Ectodermal cell (in vitro differentiated cells): ENCODE data around the gene RSRC2.
"Not testable (repeated sequence)": the region's sequence is repeated elsewhere in the genome, so short reads cannot be mapped to it uniquely, and the experiment has no call there.

Experiments used
- H3K27ac ChIP-seq: 2 replicates; pipeline ENCODE4 v1.7.0; 2013; ENCODE audit warnings: mild to moderate bottlenecking, low read depth, low read length; ENCODE audit not compliant: insufficient read depth, poor library complexity, severe bottlenecking
- H3K27me3 ChIP-seq: 2 replicates; pipeline ENCODE4 v1.7.0; 2013; ENCODE audit warnings: mild to moderate bottlenecking, low read length; ENCODE audit not compliant: insufficient read depth, control insufficient read depth, poor library complexity, severe bottlenecking
- H3K36me3 ChIP-seq: one replicate; pipeline ENCODE4 v1.7.0; 2013; ENCODE audit warnings: low read length; ENCODE audit not compliant: control insufficient read depth, insufficient read depth
- H3K4me1 ChIP-seq: one replicate; pipeline ENCODE4 v1.7.0; 2013; ENCODE audit warnings: low read length; ENCODE audit not compliant: control insufficient read depth, insufficient read depth
- H3K4me3 ChIP-seq: 2 replicates; pipeline ENCODE4 v1.7.0; 2013; ENCODE audit warnings: low read depth, low read length, control low read depth; ENCODE audit not compliant: insufficient read depth
- H3K9me3 ChIP-seq: 2 replicates; pipeline ENCODE4 v1.7.0; 2013; ENCODE audit warnings: mild to moderate bottlenecking, low read length, moderate library complexity; ENCODE audit not compliant: control insufficient read depth
- WGBS, 2 experiments: methylation state at CpG; one replicate each; pipeline ENCODE4 v1.1.7; 2013; ENCODE audit warnings: missing lambda C conversion rate in 2 of 2; 5-methylcytosine and 5-hydroxymethylcytosine counted together

The RSRC2 gene

GRCh38 chr12:122503783-122504590, 22.7 kb downstream of the RSRC2 start:
- H3K9me3 ChIP-seq: no peaks in the 10 kb centered on the region
- no peak overlapping the region for H3K4me3 ChIP-seq
- H3K4me1 ChIP-seq: no peaks in the 10 kb centered on the region
- H3K27me3 ChIP-seq: no peaks in the 10 kb centered on the region
- H3K36me3 ChIP-seq: peaks cover 53% of the 10 kb centered on the region
- 91 to 92% methylated on average over 6 of the region's 6 CpGs for WGBS, 2 experiments
- no peak overlapping the region for H3K27ac ChIP-seq

DNA sequence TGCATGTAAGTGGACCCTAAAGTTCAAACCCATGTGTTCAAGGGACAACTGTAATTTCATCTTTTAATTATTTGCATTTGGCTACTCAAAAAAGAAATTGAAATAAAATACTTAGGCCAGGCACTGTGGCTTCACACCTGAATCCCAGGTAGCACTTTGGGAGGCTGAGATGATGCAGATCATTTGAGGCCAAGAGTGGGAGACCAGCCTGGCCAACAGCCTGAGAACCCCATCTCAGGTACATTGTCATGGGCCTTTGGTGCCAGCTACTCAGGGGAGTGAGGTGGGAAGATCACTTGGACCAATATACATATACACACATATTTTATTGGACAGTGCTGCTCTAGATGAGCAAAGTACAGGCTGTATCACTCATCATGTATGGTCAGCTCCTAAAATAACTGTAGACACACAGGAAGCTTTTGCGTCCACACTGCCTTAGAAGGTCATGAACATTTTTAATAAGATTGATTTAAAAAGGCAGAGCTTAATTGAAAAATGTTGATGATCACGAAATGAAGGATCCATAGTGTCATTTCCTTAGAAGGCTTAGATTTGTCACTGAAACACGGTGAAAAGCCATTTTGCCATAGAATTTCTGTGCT, 23.5 kb downstream of the RSRC2 start:
- Histone ChIP-seq H3K27ac (no peak overlapping the region), H3K36me3 (peaks cover 47% of the 10 kb centered on the region)
- 90 to 98% methylated on average over 3 of the region's 3 CpGs for WGBS, 2 experiments

DNA sequence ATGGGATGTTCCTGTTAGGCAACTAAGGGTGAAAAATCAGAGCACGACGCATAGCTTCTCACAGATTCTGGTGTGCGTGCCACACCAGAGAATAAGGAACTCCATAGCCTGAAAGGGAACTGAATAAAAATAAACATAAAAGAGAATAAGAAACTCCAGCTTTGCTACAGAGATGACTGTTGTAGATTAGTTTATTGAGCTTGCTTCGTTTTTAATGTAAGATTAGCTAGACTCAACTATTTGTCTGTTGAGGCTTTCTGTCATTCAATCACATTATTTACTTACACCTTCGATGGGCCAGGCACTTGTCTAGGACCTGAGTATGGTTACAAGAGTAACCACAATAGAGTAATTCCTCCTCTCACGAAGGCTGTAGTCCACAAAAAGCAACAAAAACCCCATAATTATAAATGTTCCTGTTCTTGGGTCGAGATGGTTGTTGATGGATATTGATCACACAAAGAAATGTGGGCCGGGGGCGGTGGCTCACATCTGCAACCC, 25.2 kb downstream of the RSRC2 start:
- Histone ChIP-seq H3K4me3 (no peak overlapping the region), H3K36me3 (peaks cover 36% of the 10 kb centered on the region), H3K27me3 (no peaks in the 10 kb centered on the region), H3K4me1 (no peaks in the 10 kb centered on the region), H3K27ac (peak overlapping the region; percentile 95), H3K9me3 (no peaks in the 10 kb centered on the region)
- WGBS, 2 experiments: 96 to 98% methylated on average over 8 of the region's 9 CpGs

More for the DNA sequence above, 23.5 kb downstream of the RSRC2 start:
- no peak overlapping the region for H3K4me3 ChIP-seq
- H3K9me3 ChIP-seq: no peaks in the 10 kb centered on the region
- no peaks in the 10 kb centered on the region for H3K27me3 ChIP-seq
- no peaks in the 10 kb centered on the region for H3K4me1 ChIP-seq

DNA sequence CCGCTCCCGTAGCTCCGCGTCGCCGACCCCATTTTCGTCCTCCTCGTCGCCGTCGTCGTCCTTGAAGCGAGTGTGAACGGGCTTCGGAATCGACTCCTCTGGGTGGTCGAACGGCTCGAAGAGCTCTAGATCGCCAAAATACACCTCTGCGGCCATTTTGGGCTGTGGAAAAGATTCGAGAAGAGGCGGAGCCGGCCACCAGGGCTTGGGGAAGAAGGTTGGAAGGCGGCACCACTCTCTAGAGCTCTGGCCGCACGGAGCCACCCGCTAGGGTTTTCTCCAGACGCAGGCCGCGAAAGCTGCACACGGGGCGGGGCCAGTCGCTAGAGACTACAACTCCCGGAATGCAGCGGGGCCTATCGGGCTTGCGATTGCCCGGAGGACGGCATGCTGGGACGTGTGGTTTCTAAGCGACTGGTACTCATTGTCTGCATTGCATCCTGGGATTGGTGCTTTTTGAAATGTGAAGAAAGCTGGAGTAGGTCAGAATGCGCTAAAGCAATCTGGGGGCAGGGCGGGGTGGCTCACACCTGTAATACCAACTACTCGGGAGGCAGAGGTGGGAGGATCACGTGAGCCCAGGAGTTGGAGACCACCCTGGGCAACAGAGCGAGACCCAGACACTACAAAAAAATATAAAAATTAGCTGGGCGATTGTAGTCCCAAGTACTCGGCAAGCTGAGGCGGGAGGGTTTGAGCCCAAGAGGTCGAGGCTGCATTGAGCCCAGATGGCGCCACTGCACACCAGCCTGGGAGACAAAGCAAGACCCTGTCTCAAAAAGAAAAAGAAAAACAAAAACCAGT, 25.8 kb downstream of the RSRC2 start, which contains the start of gene ZCCHC8:
ZCCHC8 (minus strand) TSS at position 248 of the 804 bp plus-strand sequence; CDS start at position 156, 92 bp downstream.
- 6% methylated on average over 52 of the region's 52 CpGs for WGBS, 2 experiments
- H3K36me3 ChIP-seq: peaks cover 30% of the 10 kb centered on the region

DNA sequence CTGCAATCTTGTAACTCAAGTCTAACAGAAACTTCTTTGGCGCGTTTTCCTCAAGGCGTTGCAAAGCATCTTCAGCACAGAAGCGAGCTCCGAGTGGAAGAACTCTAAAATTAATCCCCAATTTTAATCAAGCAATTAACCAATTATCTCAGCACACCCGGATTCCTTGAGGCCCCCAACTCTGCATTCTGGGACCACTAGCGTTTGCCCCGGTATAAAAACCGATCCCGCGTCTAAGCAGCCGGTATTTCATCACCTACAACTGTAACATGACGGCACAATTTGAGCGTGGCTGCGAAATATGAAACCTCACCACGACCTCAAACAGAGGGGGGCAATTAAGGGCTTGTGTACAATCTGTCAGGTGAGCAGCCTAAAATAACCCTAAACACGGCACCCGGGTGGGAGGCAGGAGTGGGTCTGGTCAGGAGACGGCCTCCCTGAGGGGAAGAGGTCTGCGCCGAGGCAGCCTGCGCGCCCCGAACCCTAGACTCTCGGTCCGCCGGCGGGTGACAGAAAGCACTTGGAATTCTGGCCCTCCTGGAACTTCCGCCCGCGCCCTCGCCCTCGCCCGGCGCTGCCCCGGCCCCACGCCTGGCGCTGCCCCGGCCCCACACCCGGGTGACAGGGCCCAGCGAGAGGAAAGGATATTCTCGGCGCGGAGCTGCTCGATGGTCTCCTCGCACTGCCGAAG, 26.6 kb downstream of the RSRC2 start:
- Histone ChIP-seq H3K27ac (peak overlapping the region; percentile 95), H3K36me3 (peaks cover 22% of the 10 kb centered on the region), H3K9me3 (no peaks in the 10 kb centered on the region), H3K4me1 (no peaks in the 10 kb centered on the region), H3K27me3 (no peaks in the 10 kb centered on the region), H3K4me3 (peak overlapping the region; percentile 98)
- 0% methylated on average over 47 of the region's 47 CpGs for WGBS, 2 experiments

More for the DNA sequence above, 25.8 kb downstream of the RSRC2 start, which contains the start of gene ZCCHC8:
- Histone ChIP-seq H3K4me3 (peak within 1 kb of the TSS; percentile 98), H3K4me1 (no peaks in the 10 kb centered on the region), H3K27me3 (no peaks in the 10 kb centered on the region), H3K27ac (peak within 1 kb of the TSS; percentile 95), H3K9me3 (no peaks in the 10 kb centered on the region)

- no peaks in the 10 kb centered on the region for H3K4me1 ChIP-seq
- H3K4me3 ChIP-seq: no peak overlapping the region
- no peaks in the 10 kb centered on the region for H3K9me3 ChIP-seq
- no peaks in the 10 kb centered on the region for H3K27me3 ChIP-seq
- peaks cover 22% of the 10 kb centered on the region for H3K36me3 ChIP-seq
- no peak overlapping the region for H3K27ac ChIP-seq
- WGBS, 2 experiments: 94 to 96% methylated on average over 7 of the region's 7 CpGs
These were observed 31.5 kb downstream of the RSRC2 start for GRCh38 chr12:122495258-122495657.

DNA sequence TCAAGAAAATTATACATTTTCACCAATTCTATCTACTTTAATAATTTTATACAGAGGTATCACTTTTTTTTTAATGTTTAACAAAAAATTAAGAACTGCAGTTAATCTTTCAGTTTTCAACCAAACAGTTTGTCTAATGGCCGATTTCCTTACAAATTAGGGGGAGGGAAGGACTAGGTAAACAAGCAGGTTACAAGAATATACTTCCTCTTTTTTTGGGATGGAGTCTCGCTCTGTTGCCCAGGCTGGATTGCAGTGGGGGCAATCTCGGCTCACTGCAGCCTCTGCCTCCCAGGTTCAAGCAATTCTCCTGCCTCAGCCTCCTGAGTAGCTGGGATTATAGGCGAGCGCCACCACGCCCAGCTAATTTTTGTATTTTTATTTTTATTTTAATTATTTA, 33.5 kb downstream of the RSRC2 start:
- H3K27me3 ChIP-seq, H3K4me3 ChIP-seq, H3K9me3 ChIP-seq, H3K4me1 ChIP-seq, H3K27ac ChIP-seq: not testable (repeated sequence)
- H3K36me3 ChIP-seq: peaks cover 35% of the 10 kb centered on the region
- 92 to 98% methylated on average over 3 of the region's 6 CpGs for whole genome bisulfite sequencing, 2 experiments

GRCh38 chr12:122491991-122492390, 34.7 kb downstream of the RSRC2 start:
- no peak overlapping the region for H3K27ac ChIP-seq
- no peak overlapping the region for H3K4me3 ChIP-seq
- H3K9me3 ChIP-seq: no peaks in the 10 kb centered on the region
- H3K4me1 ChIP-seq: no peaks in the 10 kb centered on the region
- 94 to 96% methylated on average over 2 of the region's 2 CpGs for WGBS, 2 experiments
- H3K36me3 ChIP-seq: peaks cover 38% of the 10 kb centered on the region
- H3K27me3 ChIP-seq: no peaks in the 10 kb centered on the region

- Histone ChIP-seq H3K27me3 (no peaks in the 10 kb centered on the region), H3K27ac (no peak overlapping the region), H3K36me3 (peaks cover 42% of the 10 kb centered on the region), H3K4me3 (no peak overlapping the region), H3K4me1 (no peaks in the 10 kb centered on the region), H3K9me3 (no peaks in the 10 kb centered on the region)
- WGBS, 2 experiments: 94 to 99% methylated on average over 2 of the region's 2 CpGs
These were observed 37.7 kb downstream of the RSRC2 start for GRCh38 chr12:122489038-122489437.
